Measurements from ENCODE around the gene BPI. TPM values are rescaled to one million over a fixed set of nuclear protein-coding genes. Genes with fewer than 3 reads are reported as not detected.
"Not testable (repeated sequence)": the region's sequence is repeated elsewhere in the genome, so short reads cannot be mapped to it uniquely, and the experiment has no call there.

BPI gene
- total RNA-seq, 1 donor from 2014 or later = not detected

DNA sequence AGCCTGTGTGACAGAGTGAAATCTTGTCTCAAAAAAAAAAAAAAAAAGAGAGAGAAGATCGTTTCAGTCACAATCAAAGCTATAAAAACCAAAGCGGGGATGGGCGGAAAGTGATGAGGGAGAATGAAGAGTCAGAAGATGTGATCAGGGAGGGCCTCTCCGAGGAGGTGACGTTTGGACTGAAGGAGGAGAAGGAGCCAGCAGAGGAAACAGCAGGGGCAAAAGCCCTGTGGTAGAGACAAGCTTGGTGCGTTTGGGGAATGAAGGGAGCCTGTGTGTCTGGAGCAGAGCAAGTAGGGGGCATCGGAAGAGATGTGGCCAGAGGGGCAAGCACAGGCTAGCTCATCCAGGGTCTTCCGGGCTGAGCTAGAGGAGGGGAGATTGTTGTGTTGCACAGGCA lies 27.9 kb downstream of the BPI start:
- Histone ChIP-seq H3K4me3 (ENCODE audit: low read depth, low read length) (no peak overlapping the region), H3K27me3 (ENCODE audit: control insufficient read depth, insufficient read depth, low read length) (peaks cover 25% of the 10 kb centered on the region), H3K36me3 (ENCODE audit: control insufficient read depth, insufficient read depth, low read length) (no peaks in the 10 kb centered on the region)
- TF ChIP-seq, protein P1, sequence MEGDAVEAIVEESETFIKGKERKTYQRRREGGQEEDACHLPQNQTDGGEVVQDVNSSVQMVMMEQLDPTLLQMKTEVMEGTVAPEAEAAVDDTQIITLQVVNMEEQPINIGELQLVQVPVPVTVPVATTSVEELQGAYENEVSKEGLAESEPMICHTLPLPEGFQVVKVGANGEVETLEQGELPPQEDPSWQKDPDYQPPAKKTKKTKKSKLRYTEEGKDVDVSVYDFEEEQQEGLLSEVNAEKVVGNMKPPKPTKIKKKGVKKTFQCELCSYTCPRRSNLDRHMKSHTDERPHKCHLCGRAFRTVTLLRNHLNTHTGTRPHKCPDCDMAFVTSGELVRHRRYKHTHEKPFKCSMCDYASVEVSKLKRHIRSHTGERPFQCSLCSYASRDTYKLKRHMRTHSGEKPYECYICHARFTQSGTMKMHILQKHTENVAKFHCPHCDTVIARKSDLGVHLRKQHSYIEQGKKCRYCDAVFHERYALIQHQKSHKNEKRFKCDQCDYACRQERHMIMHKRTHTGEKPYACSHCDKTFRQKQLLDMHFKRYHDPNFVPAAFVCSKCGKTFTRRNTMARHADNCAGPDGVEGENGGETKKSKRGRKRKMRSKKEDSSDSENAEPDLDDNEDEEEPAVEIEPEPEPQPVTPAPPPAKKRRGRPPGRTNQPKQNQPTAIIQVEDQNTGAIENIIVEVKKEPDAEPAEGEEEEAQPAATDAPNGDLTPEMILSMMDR (IDR thresholded peaks at IDR 0.05; ENCODE audit: insufficient read depth, low read length, poor library complexity, severe bottlenecking) = no peak
- DNase-seq (ENCODE audit: low read depth) = no peak

DNA sequence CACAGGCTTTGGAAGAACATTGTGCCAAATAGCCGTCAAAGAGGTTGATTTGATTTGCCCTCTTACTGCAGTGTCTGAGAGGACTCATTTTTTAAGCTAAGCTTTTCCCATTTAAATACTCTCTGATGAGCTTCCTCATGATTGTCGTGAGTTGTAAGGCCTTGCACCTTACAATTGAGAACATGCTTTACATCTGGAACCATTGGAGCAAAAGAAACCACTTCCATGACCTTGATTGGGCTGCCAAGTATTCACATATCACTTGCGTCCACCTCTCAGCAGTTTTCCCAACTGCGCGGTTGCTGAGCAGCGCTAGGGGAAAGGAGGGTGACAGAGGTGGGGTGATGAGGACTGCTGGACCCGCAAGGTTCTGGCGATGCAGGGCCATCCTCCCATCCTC lies 30.1 kb downstream of the BPI start:
- peaks cover 22% of the 10 kb centered on the region for H3K27me3 ChIP-seq (ENCODE audit: control insufficient read depth, insufficient read depth, low read length)
- TF ChIP-seq, protein P1 (IDR thresholded peaks at IDR 0.05; ENCODE audit: insufficient read depth, low read length, poor library complexity, severe bottlenecking) = no peak

DNA sequence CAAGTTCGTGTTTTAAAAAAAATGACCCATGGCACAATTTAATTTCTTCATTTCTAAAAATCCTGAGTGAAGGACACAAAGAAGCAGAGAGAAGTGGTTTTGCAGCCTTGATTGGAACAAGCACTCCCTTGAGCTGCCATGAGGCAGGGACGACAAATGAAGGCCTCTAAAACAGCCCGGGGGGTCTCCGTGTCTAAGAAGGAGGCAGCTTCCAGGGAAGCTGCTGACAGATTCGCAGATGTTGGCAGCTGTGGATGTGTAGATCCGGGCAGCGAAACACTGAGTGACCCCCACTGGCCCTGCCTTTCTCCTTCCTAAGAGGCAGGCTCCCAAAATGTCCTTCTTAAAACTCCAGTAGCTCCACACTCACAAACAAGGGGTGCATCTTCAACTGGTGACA lies 32.8 kb downstream of the BPI start:
- no peak overlapping the region for H3K4me3 ChIP-seq (ENCODE audit: low read depth, low read length)
- TF ChIP-seq, protein P1 (IDR thresholded peaks at IDR 0.05; ENCODE audit: insufficient read depth, low read length, poor library complexity, severe bottlenecking) = no peak
- no peak for DNase-seq (ENCODE audit: low read depth)

More for the DNA sequence above, 30.1 kb downstream of the BPI start:
- DNase-seq (ENCODE audit: low read depth) = no peak
- Histone ChIP-seq H3K36me3 (ENCODE audit: control insufficient read depth, insufficient read depth, low read length) (no peaks in the 10 kb centered on the region), H3K4me3 (ENCODE audit: low read depth, low read length) (no peak overlapping the region)

DNA sequence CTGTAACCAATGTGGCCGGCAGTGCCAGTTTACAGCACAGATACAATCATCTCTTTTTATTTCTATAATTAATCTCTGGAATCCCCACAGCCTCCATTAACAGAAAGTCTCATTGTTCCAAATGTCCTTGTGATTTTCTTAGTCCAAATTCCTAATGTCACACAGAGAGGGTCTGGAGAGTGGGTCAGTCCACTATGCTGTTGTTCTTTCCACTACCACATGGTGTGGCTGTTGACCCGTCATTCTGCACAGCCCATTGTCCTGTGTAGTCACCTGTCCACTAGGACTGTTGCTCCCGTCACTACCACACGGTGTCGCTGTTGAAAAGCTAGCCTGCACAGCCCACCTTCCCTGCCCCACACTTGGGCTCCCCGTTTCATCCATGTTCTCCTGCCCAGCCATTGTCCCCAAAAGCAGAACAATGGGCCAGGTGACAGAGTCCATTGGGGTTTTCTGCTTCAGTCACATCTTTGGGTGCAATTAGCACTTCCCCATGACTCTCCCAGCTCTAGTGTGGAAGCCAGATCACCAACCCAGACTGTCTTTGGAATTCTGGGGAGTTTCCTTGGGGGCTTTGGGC lies 33.7 kb downstream of the BPI start:
- no peak overlapping the region for H3K4me3 ChIP-seq (ENCODE audit: low read depth, low read length)
- H3K27me3 ChIP-seq (ENCODE audit: control insufficient read depth, insufficient read depth, low read length) = peaks cover 15% of the 10 kb centered on the region
- TF ChIP-seq, protein P1 (IDR thresholded peaks at IDR 0.05; ENCODE audit: insufficient read depth, low read length, poor library complexity, severe bottlenecking) = peak; percentile 51
- DNase-seq (ENCODE audit: low read depth) = no peak
- no peaks in the 10 kb centered on the region for H3K36me3 ChIP-seq (ENCODE audit: control insufficient read depth, insufficient read depth, low read length)

More for the DNA sequence above, 32.8 kb downstream of the BPI start:
- peaks cover 20% of the 10 kb centered on the region for H3K27me3 ChIP-seq (ENCODE audit: control insufficient read depth, insufficient read depth, low read length)
- H3K36me3 ChIP-seq (ENCODE audit: control insufficient read depth, insufficient read depth, low read length) = no peaks in the 10 kb centered on the region

DNA sequence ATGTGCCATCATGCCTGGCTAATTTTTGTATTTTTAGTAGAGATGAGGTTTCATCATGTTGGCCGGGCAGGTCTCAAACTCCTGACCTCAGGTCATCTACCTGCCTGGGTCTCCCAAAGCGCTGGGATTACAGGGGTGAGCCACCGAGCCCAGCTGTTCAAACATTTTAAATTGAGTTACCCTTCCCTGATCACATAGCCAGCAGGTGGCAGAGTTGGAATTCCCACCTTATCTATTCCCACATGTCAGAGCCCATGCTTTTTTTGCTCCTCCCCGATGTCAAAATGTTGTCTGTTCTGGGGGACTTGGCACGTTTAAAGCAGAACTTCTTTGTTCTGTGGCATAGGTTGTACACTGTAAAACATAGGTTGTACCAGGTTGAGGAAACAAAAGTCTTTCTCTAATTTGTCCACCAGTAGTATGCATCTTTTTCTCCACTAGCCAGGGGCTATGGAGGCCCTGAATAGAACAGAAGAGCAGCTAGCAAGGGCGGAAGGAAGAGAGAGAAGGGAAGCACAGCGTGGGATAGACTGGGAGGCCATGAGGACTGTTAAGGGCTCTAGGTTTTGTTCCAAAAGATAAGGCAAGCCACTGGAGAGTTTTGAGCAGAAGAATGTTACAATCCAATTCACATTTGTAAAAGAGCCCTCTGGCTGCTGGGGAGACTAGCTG lies 35.0 kb downstream of the BPI start:
- no peaks in the 10 kb centered on the region for H3K36me3 ChIP-seq (ENCODE audit: control insufficient read depth, insufficient read depth, low read length)
- no peak for DNase-seq (ENCODE audit: low read depth)
- TF ChIP-seq, protein P1 (IDR thresholded peaks at IDR 0.05; ENCODE audit: insufficient read depth, low read length, poor library complexity, severe bottlenecking) = peak; percentile 17
- no peak overlapping the region for H3K4me3 ChIP-seq (ENCODE audit: low read depth, low read length)
- H3K27me3 ChIP-seq (ENCODE audit: control insufficient read depth, insufficient read depth, low read length) = peaks cover 13% of the 10 kb centered on the region

DNA sequence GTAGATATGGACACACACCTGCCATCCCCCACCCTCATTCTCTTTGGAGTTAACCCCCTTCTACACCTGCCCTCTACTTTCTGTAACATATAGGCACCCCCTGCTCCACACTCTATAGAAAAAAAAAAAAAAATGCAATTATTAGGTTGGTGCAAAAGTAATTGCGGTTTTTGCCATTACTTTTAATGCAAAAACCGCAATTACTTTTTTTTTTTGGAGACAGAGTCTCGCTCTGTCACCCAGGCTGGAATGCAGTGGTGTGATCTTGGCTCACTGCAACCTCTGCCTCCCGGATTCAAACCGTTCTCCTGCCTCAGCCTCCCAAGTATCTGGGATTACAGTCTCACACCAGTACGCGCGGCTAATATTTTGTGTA lies 35.6 kb downstream of the BPI start:
- not testable (repeated sequence) for H3K4me3 ChIP-seq (ENCODE audit: low read depth, low read length); H3K36me3 ChIP-seq (ENCODE audit: control insufficient read depth, insufficient read depth, low read length); DNase-seq (ENCODE audit: low read depth)
- H3K27me3 ChIP-seq (ENCODE audit: control insufficient read depth, insufficient read depth, low read length) = peaks cover 13% of the 10 kb centered on the region

Data from kidney epithelial cell (primary cell).